H1 (cell line): ENCODE results near the gene YARS1. TPM values are rescaled to one million over a fixed set of nuclear protein-coding genes. Genes with fewer than 3 reads are reported as not detected.

Source experiments
- SP2 ChIP-seq: IDR thresholded peaks from 2 replicates; pipeline ENCODE4 v1.6.1; 2012; ENCODE audit warnings: mild to moderate bottlenecking, low read length, inconsistent platforms
- polyA plus RNA-seq, 7 experiments: library from polyadenylated mRNA; depleted of rRNA in 3 of 7; stranded (reverse) in 5 of 7; unstranded in 2 of 7; fragments of >200 nt in 5 of 7; fragments of 200-250 nt in 2 of 7; gene quantifications; 1 replicate in 5 of 7; 2 replicates in 1 of 7; 4 replicates in 1 of 7; pipeline versions ENCODE4 v1.2.1 to v1.2.3, GENCODE V29; 2011 to 2013; ENCODE audit warnings: missing spikeins in 2 of 7, mixed read lengths in 2 of 7
- total RNA-seq: library from RNA; stranded (reverse); fragmentation: NEBNext Ultra II Directional; extraction: Animal tissue kit (Norgen Biotek cat#: 25700); gene quantifications from 2 replicates; pipeline ENCODE4 v1.2.1, GENCODE V29; 2021

YARS1 gene
- total and polyA plus RNA-seq, 2 of the 8 experiments (the other 6 are each of a cell fraction or from before 2014, with no cell fraction given): 47.1 to 226 TPM

- TF ChIP-seq SP2: no peak
These were observed 41.0 kb upstream of the YARS1 start (continued) for GRCh38 chr1:32858136-32858535.
